ENCODE measurements around the gene ZFC3H1. TPM values are rescaled to one million over a fixed set of nuclear protein-coding genes. Genes with fewer than 3 reads are reported as not detected.

The ZFC3H1 gene
- total RNA-seq, 1 experiment from 2014 or later = 37.1 TPM

- DNase-seq (ENCODE audit: low read depth, low spot score) (no peak), ATAC-seq (no peak)
- no peak overlapping the region for H2AFZ ChIP-seq (ENCODE audit: low read depth, low read length, poor library complexity, severe bottlenecking)
- H4K20me1 ChIP-seq (ENCODE audit: insufficient read depth) = peaks cover 6% of the 10 kb centered on the region; the same call in 1 of the 2 replicates
- H3K9ac ChIP-seq (ENCODE audit: low read length) = no peak overlapping the region
- POLR2A ChIA-PET = no interaction called here
- intact Hi-C loops (cut with micrococcal nuclease) = no loop called here
- RAD21 ChIA-PET (ENCODE audit: low non-redundant PET in 1 of 2, low total read pairs in 2 of 2, uncharacterized antibody in 2 of 2, unreplicated experiment in 2 of 2) = no interaction called here
- H3K27ac ChIP-seq (ENCODE audit: low read depth, low read length) = no peak overlapping the region
- CTCF ChIA-PET = no interaction called here
- TF ChIP-seq SIN3A (IDR thresholded peaks at IDR 0.05; ENCODE audit: low read depth) (no peak), ZBTB33 (IDR thresholded peaks at IDR 0.05; ENCODE audit: extremely low read depth, insufficient replicate concordance, low read length) (no peak), JUND (IDR thresholded peaks at IDR 0.05) (no peak), CEBPB (IDR thresholded peaks at IDR 0.05; ENCODE audit: low read depth) (no peak), SRF (IDR thresholded peaks at IDR 0.05; ENCODE audit: low read depth) (no peak), FOSL1 (IDR thresholded peaks at IDR 0.05; ENCODE audit: low read depth) (no peak), MAX (IDR thresholded peaks at IDR 0.05) (no peak), CBX3 (IDR thresholded peaks at IDR 0.05; ENCODE audit: low read depth) (no peak), TCF7L2 (IDR thresholded peaks at IDR 0.05; ENCODE audit: borderline replicate concordance, extremely low read depth, insufficient read depth, insufficient read length) (no peak), REST (IDR thresholded peaks at IDR 0.05; ENCODE audit: low read depth) (no peak), POLR2A (IDR thresholded peaks at IDR 0.05; ENCODE audit: borderline replicate concordance, extremely low read depth, insufficient read depth, insufficient read length) (no peak), POLR2AphosphoS5 (IDR thresholded peaks at IDR 0.05; ENCODE audit: low read depth, low read length) (no peak), ZFX (IDR thresholded peaks at IDR 0.05) (no peak), YY1 (IDR thresholded peaks at IDR 0.05; ENCODE audit: extremely low read depth, insufficient replicate concordance, low read depth, low read length) (no peak)
- no peaks in the 10 kb centered on the region for H3K4me1 ChIP-seq (ENCODE audit: control insufficient read depth in 1 of 2, insufficient read depth in 2 of 2, low read length in 2 of 2)
- no peak overlapping the region for H3K4me3 ChIP-seq (replicated peaks in 1 of 2; ENCODE audit: low read depth in 1 of 2, low read length in 2 of 2)
- H3K9me3 ChIP-seq (ENCODE audit: control insufficient read depth in 1 of 2, insufficient read depth in 1 of 2, low read depth in 1 of 2, low read length in 2 of 2) = peaks cover 0 to 4% of the 10 kb centered on the region in 2 experiments; a peak in 1 of 4 replicates
- H3K79me2 ChIP-seq (ENCODE audit: insufficient read depth, low read length) = peaks cover 99% of the 10 kb centered on the region
- no peaks in the 10 kb centered on the region for H3K27me3 ChIP-seq (ENCODE audit: insufficient read depth, low read length)
- H3K4me2 ChIP-seq (ENCODE audit: low read length) = no peak overlapping the region
- BruUV-seq (replicated peaks) = no TSS peak
- peaks cover 27 to 52% of the 10 kb centered on the region in 2 experiments for H3K36me3 ChIP-seq (ENCODE audit: control insufficient read depth in 1 of 2, insufficient read depth in 2 of 2, low read length in 2 of 2)
- H3K9me2 ChIP-seq (ENCODE audit: insufficient read depth) = no peaks in the 10 kb centered on the region
Observed at GRCh38 chr12:71655907-71656306, 7.7 kb downstream of the ZFC3H1 start.

All from HCT116 (cell line).